ENCODE data around the gene SGTA.
"Not testable (repeated sequence)": the region's sequence is repeated elsewhere in the genome, so short reads cannot be mapped to it uniquely, and the experiment has no call there.

Gene SGTA

DNA sequence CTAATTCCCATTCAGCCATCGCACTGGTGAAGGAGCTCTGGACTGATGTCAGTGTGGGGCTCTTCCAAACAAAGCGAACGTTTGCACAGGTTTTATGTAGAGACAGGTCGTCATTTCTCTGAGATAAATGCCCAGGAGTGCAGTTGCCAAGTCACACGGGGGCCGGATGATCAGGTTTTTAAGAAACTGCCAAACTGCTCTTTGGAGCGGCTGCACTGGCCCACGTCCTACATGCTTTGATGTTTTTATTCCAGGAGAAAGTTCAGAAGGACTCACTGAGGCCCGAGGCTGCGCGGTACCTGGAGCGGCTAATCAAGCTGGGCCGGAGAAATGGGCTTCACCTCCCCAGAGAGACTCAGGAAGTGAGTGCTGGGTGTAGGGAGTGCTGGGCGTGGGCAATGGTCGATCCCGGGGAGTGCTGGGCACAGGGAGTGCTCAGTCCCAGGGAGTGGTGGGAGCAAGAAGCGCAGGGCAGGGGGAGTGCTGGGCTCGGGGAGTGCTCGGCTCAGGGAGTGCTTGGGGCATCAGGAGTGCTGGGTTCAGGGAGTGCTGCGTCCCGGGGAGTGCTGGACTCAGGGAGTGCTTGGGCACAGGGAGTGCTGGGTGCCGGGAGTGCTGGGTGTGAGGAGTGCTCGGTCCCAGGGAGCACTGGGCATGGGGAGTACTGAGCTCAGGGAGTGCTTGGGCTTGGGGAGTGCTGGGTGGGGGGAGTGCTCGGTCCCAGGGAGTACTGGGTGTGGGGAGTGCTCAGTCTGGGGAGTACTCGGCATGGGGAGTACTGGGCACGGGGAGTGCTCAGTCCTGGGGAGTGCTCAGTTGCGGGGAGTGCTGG is 13.0 kb upstream of the SGTA start:
- no peak for DNase-seq (ENCODE audit: low spot score)

DNA sequence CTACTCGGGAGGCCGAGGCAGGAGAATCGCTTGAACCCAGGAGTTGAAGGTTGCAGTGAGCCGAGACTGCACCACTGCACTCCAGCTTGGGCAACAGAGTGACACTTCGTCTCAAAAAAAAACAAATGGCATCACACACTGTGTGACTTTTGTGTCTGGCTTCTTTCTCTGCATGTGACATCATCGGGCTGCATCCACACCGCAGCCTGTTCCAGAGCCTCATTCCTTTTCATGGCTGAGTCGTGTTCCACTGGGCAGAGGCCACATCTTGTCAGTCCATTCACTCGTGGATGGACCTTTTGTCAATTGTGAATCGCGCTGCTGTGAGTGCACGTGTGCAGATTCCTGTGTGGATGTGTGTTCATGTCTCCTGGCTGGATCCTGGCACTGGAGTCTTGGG is 10.5 kb upstream of the SGTA start:
- DNase-seq (ENCODE audit: low spot score): no peak

DNA sequence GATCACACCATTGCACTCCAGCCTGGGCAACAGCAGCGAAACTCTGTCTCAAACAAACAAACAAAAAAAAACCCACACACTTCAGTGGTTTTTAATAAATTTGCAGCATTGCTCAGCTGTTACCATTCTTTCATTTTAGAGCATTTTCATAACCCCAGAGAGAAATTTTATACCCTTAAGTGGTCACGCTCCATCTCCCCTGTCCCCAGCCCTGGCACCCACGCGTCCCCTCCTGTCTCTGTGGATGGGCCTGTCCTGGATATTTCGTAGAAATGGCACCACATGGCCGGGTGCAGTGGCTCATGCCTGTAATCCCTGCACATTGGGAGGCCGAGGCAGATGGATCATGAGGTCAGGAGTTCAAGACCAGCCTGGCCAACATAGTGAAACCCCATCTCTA is 10.1 kb upstream of the SGTA start:
- DNase-seq (ENCODE audit: low spot score): no peak

DNA sequence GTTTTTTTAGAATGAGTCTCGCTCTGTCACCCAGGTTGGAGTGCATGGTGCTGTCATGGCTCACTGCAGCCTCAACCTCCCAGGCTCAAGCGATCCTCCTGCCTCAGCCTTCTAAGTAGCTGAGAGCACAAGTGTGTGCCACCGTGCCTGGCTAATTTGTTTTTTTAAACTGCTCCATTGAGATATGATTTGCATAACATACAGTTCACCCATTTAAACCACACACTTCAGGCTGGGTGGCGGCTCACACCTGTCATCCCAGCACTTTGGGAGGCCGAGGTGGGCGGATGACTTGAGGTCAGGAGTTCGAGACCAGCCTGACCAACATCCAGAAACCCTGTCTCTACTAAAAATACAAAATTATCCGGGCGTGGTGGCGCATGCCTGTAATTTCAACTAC is 9.6 kb upstream of the SGTA start:
- DNase-seq (ENCODE audit: low spot score): not testable (repeated sequence)

DNA sequence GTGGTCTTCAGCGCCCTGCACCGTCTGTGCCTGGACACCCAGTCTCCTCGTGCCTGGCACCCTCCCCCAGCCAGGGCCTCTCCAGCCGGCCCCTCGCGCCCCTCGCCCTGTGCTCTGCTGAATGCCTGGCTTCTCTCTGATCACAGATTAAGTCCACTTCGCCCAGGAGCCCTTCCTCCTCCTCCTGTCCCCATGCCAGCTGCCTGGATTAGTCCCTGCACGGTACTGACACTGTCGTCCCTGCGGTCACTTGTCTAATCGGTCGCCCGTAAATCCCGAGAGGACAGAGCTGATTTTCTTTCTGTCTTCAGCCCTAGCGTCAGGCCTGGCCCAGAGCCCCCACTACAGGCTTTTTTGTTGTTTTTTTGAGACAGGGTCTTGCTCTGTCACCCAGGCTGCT is 8.8 kb upstream of the SGTA start:
- DNase-seq (ENCODE audit: low spot score): no peak

DNA sequence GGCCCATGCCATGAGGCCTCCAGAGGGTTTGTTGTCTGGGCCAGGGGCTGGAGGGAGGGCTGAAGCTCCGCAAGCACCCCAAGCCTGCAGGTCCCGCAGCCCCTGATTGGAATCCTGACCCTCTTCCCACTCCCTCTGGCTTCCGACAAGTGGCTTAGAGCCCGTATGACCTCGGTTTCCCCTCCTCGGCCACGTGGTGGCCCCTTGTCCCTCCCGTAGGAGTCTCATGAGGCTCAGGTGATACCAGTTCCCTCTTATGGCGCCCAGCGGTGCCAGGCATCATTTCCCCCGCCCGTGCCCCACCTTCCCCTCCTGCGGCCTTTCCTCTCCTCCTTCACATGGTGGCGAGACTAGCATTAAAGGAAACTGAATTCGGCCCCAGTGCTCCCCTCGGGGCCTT is 8.4 kb upstream of the SGTA start:
- DNase-seq (ENCODE audit: low spot score): no peak

DNA sequence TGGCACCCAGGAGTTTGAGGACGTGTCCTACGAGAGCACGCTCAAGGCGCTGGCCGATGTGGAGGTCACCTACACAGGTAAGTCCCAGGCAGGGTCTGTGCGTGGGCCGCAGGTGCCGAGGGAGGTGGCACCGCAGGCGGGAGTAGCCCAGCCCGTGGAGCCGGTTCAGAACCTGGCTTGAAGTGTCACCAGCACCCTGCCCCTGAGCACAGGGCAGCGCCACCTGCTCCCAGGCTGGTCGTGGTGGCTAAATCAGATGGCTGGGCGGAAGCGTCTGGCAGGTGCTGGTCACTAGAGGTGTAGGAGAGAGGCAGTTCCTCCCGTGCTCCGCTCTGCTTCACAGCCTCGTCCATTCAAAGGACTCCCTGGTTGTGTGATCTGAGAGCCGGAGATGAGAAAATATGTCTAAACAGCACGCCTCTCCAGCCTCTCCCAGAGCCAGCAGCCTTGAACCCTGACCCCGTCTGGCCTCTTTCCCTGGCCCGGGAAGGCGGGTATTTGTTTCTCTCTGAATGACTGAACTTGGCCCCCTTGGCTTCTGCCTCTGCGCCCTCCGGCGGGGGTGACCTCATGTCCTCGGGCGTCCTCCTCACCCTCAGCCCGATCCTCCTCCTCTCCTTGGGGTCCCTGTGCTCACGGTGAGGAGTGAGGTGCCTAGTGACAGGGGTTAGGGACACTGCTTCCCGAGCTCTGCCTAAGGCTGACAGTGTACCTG is 7.6 kb upstream of the SGTA start:
- DNase-seq (ENCODE audit: low spot score): no peak

DNA sequence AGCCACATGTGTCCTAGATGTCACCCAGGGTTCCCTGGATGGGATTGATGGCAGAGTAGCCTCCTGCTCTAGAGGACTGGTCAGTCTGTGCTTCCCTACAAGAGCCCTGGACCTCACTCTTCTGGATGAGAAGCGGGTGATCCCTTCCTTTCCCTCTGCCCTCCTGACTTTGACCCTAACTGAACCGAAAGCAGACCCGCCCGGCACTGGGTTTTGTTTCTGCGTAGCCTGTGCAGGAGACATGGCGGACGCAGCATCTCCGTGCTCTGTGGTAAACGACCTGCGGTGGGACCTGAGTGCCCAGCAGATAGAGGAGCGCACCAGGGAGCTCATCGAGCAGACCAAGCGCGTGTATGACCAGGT is 7.1 kb upstream of the SGTA start:
- no peak for DNase-seq (ENCODE audit: low spot score)

DNA sequence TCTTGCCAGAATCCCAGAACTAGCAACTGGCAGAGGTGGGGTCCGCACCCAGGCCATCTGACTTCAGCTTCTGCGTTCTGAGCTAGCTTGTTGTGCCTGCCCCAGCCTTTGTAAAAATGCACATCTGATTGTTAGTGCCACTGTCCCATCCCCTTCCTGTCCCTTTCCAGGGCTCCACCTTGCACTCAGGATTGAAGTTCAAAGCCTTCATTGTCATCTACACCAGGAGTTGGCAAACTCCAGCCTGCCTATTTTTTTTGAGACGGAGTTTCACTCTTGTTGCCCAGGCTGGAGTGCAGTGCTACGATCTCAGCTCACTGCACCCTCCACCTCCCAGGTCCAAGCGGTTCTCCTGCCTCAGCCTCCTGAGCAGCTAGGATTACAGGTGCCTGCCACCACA is 5.2 kb upstream of the SGTA start:
- no peak for DNase-seq (ENCODE audit: low spot score)

DNA sequence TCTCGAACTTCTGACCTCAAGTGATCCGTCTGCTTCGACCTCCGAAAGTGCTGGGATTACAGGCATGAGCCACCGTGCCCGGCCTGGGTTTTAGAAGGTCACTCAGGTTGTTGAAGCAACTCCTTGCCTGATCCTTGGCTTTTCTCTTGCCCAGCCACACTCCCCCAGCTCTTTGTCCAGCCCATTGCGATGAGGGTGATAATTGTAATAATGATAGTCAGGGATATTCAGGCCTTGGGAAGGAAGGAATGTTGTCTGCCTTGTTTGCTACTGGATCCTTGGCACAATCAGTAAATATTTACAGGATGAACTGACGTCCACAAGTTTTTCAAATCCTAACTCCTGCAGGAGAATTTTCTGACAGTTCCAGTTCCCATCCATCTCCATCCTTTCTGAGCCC is 4.0 kb upstream of the SGTA start:
- no peak for DNase-seq (ENCODE audit: low spot score)

DNA sequence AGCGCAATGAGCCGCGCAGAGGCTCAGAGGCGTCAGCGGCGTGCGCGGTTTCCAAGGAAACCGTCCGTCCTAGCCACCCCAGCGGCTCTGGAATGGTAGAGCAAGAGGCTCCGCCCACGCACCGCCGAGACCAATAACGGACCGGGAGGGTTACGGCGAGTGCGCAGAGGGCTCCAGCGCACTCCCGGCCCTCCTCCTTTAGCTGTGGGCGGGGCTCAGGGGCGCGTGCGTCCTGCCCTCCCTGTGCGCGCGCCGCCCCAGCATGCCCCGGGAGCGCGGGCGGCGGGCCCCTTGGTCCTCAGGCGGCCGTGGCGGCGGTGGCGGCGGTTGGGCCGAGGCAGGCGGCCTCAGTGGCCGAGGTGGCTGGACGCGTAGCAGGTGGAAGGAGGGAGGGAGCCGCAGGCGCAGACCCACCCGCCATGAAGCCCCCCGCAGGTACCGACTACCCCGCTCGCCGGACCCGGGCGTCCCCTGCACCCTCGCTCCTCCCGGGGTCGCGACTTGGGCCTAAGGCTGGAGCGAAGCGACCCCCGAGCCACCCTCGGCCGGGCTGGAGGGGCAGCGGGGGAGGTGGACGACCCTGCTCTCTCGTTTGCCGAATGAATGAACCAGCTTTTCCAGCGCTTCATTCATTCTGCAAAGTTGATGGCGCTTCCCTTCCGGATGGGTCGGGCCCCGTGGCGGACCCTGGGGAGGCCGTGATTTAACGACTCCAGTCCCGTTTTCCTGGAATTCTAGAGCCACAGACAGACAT is 2.3 kb upstream of the SGTA start, which contains the start of gene THOP1:
Gene THOP1, plus strand, starts transcription at position 260 of the 754 bp plus-strand sequence. Its CDS starts 160 bp downstream, at position 420.
- DNase-seq (ENCODE audit: low spot score): peak; percentile 98

DNA sequence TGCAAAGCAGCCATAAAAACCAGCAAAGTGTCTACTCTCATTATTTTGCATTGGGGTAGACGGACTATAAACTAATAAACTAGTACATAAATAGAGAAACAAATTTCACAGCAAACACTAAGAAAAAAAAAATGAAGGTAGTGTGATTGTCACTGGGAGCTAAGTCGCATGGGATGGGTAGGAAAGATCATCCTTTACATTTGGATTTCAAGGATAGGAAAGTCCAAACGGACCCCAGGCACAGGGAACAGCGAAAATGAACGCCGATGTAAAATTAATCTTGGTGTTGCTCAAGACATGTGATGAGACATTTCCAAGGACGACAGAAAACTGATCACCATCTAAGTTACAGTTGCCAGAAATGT is 690 bp upstream of the SGTA start:
- no peak for DNase-seq (ENCODE audit: low spot score)

DNA sequence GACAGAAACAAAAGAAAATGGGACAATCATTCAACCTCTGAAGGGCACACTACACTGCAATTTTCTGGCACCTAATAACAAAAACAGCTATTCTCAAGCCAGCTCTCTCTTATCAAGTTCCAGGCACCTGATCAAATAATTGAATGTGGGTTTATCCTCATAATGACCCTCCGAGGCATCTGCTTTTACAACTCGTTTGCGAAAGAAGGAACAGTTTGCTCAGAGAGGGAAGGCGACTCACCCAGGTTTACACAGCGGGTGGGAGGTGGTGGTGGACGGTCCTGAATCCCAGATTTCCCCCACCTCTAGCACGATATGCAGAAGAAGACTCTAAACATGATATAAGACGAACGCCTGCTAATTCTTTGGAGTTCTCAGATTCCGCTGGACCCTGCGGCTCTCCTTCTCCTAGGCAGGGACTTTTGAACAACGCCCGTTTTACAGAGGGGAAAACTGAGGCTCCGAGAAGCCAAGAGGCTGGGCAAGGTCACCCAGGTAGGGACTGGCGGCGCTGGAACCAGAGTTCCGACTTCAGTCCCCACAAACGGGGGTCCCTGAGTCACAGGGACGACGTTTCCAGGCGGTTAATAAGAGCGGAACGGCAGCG is 641 bp downstream of the SGTA start:
- DNase-seq (ENCODE audit: low spot score): no peak

DNA sequence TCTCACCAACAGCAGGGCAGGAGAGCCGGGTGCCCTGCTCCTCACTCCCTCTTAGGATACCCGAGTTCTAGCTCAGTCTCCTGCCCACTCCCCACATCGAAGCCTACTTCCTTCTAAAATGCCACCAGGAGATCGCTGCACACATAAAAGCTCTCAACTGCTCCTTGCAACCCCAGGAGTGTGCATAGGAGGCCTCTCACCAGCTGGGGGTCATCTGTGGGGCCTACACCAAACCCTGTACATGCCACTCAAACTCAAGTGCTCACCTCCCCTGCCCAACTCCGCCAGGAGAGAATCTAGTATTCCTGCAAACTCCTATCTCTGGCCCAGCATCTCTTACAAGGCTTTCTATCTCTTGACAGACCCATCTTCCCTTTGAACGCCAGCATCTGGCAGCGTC is 2.8 kb downstream of the SGTA start:
- DNase-seq (ENCODE audit: low spot score): no peak

DNA sequence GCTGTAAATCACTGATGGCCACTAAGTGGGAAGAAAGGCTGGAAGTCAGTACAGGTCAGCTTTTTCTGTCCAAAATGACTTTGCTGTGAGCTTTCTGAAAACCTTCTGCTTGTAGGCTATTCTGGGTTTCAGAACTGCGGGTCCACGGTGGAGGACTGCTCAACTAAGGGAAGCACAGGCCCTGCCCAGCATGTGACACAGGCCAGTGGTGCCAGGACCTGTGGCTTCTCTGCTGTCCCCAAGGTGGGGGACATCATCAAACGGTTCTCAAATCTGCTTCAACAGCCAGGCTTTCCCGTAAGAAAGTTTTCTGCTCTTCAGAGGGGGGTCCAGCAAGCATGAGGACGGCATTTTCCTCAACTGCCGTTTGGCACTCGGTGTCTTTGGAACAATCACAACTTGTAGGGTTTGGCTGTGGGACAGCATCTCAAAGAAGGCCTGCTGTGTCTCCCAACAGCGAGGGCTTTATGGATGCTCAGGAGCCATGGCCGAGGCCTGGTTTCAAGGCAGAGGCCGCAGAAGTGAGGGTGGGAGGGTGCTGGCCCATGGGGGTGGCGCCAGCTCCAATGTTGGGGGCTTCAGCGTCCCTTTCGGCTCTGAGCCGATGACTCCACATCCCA is 3.8 kb downstream of the SGTA start:
- no peak for DNase-seq (ENCODE audit: low spot score)

DNA sequence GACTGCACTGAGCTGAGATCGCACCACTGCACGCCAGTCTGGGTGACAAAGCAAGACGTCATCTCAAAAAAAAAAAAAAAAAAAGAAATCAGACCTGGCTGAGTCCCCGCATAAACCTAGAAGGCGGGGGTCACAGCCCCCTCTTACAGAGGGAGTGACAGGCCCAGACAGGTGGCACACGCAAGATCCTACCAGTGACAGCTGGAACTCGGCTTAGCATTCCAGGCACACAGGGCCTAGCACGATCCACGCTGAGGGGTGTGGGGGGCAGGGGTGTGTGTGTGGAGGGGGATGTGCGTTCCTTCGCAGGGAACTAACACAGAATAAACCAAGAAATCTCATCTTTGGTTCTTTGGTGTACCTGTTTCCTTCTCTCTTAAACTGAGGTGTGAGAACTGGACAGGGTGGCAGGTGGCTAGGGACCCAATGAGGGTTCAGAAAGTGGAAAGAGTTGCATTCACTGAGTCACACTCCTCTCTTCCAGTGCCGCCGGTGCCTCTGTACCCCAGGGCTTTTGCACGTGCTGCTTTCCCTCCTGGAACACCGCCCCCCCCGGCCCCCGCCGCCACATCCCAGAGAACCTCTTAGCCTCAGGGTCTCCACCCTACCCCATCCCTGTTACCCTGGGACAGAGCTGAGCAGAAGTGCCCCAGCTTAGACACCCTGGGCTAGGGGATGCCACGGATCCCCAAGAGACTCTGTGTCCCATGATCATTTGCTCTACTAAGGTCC is 5.0 kb downstream of the SGTA start:
- no peak for DNase-seq (ENCODE audit: low spot score)

DNA sequence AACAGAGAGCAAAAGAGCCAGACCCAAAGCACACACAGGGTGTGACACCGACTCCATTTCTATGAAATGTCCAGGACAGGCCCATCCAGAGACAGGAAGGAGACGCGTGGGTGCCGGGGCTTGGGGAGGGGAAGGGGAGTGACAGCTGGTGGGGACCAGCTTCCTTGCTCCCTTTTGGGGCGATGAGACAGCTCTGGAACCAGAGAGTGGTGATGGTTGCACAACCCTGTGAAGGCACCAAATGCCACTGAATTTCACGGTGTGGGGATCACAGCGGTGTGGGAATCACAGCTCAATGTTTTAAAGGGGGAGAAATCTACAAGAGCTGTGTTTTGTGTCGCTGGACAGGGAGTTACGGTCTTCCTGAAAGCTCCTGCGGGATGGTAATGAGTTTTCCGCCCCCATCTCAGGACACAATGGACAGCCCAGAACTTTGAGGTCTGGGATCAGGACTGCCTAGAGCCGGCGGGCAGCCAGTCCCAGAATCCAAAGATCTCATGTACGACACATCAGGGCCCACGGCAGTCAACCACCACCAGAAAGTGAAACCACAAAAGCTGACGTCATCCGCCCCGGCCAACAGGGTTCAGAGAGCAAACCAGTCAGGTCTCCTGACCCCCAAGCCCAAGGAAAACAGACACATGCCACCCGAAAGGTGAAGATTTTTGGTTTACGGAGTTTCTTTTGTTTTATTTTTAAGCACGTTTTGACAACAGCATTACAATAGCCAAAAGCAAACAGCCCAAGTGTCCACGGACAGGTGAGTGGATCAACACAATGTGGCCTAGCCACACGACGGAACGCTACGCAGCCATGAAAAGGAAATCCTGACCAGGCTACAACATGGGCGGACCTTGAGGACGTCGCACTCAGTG is 7.3 kb downstream of the SGTA start:
- DNase-seq (ENCODE audit: low spot score): peak; percentile 56

DNA sequence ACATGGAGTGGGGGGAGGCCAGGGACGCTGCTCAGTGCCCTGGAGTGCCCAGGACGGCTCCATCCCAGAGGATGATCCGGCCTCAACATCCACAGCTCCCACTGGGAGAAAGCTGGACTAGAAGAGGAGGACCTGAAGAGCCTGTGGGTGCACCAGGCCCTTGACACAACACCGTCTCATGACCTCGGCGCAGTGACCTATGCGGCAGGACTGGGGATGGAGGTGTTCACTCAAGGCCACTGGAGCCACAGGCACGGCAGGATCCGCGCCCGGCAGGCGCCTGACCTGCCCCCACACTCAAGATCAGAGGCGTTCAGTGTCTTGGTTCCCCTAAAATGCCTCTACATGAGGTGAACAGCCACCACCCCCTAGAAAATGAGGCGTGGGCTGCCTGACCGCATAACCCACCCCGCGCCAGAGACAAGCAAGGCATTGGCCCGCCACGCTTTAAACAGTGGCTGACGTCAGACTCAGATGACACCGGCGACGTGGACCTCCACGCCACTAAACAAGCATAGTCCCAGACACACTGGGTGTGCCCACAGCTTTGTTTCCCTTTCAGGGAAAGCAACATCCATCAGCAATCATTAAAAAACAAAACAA is 8.0 kb downstream of the SGTA start:
- DNase-seq (ENCODE audit: low spot score): no peak

DNA sequence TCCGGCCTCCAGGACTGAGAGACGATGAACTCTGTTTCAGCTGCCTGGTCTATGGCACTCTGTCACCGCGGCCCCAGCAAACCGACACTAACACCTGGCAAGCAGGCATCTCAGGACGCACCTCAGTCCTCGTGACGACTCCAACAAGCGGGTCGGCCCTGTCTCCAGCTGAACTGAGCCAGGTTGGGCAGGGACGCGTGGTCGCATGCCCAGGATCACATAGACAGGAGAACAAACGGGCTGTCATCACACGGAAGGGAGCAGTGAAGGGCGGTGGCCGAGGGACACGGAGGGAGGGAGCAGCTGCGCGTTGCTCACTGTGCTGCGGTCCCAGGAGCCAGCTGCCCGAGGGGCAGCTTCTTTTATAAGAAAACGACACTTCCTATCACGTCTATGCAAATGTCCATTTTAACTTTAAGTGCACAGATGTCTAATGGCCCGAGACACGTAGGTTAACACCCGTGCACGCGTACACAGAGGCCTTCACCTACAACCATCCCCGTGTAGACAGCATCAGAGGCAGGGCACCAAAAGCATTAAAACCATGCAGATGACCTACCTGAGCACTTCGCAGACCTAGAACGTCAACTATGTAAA is 8.9 kb downstream of the SGTA start:
- no peak for DNase-seq (ENCODE audit: low spot score)
